ENCODE data around the gene TPD52L1. TPM values are rescaled to one million over a fixed set of nuclear protein-coding genes. Genes with fewer than 3 reads are reported as not detected.

TPD52L1 gene
- total RNA-seq, 1 donor from 2014 or later = 1.4 TPM

DNA sequence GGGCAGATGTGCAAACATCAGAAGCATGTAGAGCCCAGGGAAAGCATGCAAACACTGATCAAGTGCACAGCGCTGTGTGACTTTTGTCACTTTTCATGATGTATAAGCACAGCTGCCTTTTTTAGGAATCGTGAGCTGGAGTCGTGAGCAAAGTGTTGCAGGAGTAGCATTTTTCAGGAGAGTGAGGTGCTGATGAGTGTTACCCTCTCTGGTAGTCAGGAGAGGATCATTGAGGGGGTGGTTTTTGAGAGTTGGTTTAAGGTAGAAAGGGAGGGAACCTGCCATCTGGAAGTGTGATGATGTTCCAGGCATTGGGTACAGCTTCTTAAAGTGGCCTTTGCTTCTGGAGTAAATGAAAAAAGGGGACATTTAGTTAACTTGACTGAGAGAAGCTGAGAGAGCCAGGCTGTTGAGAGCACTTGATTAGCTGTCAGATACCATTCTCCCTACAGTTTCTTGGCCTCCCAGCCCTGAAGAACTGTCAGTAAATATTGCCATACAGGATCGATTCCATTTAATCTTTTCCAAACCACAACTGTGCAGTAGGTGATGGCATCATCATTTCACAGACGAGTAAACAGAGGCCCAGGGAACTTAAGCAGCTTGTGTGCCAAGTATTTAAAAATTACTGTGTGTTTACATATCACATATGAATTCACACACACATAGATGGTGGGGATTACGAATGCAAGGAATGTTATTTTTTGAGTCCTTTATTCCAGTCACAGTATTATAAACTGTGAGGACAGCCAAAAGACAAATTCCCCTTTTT lies 28.9 kb downstream of the TPD52L1 start:
- DNase-seq = no peak

DNA sequence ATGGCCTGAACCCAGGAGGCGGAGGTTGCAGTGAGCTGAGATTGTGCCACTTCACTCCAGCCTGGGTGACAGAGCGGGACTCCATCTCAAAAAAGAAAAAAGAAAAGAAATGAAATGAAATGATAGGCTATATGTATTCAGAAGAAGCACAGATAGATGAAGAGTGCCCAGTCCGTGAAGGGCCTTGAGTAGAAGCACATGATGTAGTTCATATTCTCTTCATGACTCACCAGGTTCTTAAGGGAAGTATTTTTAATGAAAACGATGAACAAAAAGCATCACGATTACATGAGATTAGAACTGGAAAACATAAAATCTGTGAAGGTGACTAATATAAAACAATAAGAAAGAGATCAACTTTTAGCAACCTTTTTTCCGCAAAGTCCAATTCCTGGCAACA lies 29.8 kb downstream of the TPD52L1 start:
- no peak for DNase-seq

DNA sequence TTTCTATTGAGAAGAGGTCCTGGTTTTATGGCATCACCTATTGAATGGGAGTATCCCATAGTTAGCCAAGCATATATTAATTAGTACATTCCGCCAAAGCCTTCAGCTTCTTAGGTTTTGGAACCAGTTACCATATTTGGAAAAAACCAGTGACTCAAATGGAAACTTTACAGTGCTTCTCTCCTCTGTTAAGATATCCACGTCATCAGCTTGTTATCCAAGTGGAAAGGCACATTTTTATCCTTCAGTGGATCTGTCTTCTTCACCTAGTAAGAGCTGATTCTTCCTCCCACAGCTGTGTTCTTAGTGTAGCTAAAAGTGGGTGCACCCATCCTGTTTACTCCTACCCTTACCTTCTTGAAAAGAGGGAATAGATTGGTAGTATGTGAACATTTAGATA lies 34.5 kb downstream of the TPD52L1 start:
- DNase-seq = no peak

- DNase-seq = no peak
Observed at GRCh38 chr6:125188594-125189203, 35.1 kb downstream of the TPD52L1 start.

- no peak for DNase-seq
Observed at GRCh38 chr6:125189494-125189893, 35.9 kb downstream of the TPD52L1 start.

DNA sequence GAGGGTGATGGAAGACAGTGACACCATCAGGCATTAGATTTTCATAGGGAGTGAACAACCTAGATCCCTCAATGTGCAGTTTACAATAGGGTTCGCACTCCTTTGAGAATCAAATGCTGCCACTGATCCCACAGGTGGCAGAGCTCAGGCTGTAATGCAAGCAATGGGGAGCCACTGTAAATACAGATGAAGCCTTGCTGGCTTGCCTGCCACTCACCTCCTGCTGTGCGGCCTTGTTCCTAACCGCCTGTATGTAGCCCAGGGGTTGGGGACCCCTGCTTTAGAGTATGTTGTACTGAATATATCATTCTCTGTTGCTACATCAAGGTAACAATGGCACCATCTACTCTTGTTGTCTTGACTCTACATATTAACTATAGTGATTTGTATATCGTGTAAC lies 37.1 kb downstream of the TPD52L1 start:
- DNase-seq = no peak

- DNase-seq = no peak
Observed at GRCh38 chr6:125191916-125192609, 38.5 kb downstream of the TPD52L1 start.

GRCh38 chr6:125192610-125192930 lies 39.0 kb downstream of the TPD52L1 start:
- DNase-seq = no peak

DNA sequence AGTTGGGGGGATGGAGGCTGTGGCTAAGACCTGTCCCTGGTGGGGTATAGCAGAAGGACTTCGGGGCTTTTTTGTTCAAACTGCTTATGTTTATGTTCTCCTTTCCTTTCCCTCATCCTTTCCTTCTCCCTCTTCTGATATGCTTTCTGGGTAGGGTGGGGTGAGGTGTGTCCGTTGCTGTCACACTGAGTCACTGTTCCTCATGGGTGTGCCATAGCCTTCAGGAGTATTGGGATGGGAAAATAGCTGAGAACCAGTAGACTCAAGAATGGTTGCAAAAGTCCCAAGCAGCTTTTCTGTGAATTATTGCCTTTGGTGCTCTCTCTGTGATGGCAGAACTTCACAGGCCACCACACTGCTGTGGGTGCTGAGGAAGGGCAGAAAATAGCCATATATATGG lies 39.6 kb downstream of the TPD52L1 start:
- no peak for DNase-seq

DNA sequence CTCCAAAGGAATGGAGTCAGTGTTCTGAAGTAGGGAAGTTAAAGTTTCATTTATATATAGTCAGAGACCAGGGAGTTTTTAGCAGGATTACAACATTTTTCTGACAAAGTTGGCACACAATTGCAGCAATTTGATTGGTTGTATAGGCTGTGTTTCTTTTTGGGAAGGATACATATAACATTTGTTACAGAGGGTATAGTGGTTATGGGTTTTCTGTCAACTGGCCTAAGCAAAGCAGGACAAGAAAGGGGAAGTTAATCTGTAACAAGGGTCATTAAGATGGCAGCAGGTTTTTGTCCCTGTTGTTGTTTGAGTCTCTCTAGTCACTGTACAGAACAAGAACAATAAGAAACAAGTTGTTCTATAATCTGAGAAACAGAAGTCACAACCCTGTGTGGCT lies 41.4 kb downstream of the TPD52L1 start:
- DNase-seq = no peak

GRCh38 chr6:125195526-125195925 lies 42.0 kb downstream of the TPD52L1 start:
- no peak for DNase-seq

GRCh38 chr6:125196613-125197012 lies 43.0 kb downstream of the TPD52L1 start:
- DNase-seq = no peak

DNA sequence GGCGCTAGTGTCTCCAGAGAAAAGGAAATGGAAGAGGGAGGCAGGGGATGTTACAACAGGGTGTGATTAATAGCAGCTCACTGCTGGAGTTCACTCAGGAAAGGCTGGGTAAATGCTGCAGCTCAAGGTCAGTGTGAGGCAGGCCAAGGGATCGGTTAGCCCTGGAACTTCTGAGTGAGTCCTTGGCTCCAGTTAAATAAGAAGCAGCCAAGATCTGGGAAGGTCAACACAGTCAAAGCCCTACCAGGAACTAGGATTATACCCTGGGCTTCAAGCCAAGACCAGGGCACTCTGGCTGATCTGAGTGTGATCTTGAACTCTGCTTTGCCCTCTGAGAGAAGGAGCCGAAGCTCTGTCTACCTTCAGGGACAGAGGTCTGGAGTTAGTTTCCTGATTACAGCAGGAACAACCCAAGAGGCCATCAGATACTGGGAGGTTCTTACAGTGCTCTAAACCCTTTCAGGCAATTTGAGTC lies 44.3 kb downstream of the TPD52L1 start:
- DNase-seq = peak; percentile 25

GRCh38 chr6:125198398-125198937 lies 44.9 kb downstream of the TPD52L1 start:
- no peak for DNase-seq

GRCh38 chr6:125200941-125201340 lies 47.4 kb downstream of the TPD52L1 start:
- DNase-seq = no peak

- no peak for DNase-seq
Observed at GRCh38 chr6:125201961-125202729, 48.6 kb downstream of the TPD52L1 start.

DNA sequence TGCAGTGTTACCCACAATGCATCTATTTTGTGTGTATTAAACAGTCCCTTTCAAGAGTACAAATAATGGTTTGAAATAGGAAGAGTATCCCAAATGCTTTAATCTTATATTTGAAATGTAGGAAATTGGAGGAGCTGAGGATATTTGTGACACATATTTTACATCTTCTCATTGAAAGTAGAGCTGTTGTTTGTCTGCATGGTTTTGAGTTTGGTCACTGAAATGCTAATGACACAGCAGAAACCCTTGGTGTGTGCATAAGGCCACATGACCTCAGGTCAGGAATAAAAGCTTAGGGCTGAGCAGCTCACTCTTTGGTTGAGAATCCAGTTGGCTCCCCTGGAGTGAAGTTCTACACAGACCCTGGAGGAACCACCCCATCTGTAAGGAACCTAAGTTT lies 49.8 kb downstream of the TPD52L1 start:
- DNase-seq = no peak

DNA sequence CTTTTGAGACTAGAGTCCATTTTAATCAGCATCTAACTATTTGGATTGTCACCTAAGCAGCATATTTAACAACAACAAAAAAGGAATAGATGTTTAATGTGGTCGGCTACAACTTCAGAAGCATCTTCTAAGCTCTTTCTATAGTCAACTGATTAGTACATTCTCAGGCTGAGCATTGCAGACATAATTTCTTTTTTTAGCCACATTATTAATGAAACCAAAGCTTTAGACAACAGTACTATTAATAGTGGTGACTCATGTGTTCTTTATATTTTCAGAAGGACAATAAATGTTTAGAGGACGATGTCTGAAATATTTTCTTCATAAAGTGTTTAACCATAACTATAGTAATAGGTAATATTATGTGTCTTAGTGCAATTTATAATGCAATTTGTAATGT lies 52.4 kb downstream of the TPD52L1 start:
- no peak for DNase-seq

- no peak for DNase-seq
Observed at GRCh38 chr6:125206389-125206788, 52.8 kb downstream of the TPD52L1 start.

- no peak for DNase-seq
Observed at GRCh38 chr6:125207956-125208355, 54.4 kb downstream of the TPD52L1 start.

GRCh38 chr6:125208625-125209249 lies 55.2 kb downstream of the TPD52L1 start:
- DNase-seq = no peak

DNA sequence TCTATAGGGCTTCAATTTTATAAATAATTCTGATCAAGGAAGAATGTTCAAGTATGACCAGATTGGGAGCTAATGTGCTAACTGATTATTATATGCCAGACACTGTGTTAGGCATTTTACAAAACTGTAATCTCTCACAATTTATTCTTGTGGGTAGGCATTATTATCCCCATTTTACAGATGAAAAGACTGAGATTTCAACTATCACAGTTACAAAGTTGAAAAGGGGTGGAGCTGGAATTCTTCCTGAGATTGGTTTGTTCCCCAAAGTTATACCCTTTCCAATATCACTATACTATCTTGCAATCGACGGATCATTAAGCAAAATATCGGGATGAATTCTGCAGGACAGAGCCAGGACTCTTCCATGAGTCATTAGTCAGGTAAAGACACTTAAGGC lies 57.1 kb downstream of the TPD52L1 start:
- no peak for DNase-seq

Data from occipital lobe (tissue), 2 donors.